HG03442 (cell line): ENCODE measurements around the gene OR10J5.
"Not testable (repeated sequence)": the region's sequence is repeated elsewhere in the genome, so short reads cannot be mapped to it uniquely, and the experiment has no call there.

Experiments used
- ATAC-seq: cut with Tn5 transposase; IDR thresholded peaks from one replicate; pipeline ENCODE4 v1.9.1; 2021; ENCODE audit warnings: mild to moderate bottlenecking, moderate library complexity; ENCODE audit not compliant: unreplicated experiment

Gene OR10J5

GRCh38 chr1:159535907-159536306, at the start of gene OR10J5:
Gene OR10J5 (minus strand): TSS chr1:159536007. CDS start chr1:159536007, 0 bp downstream.
- ATAC-seq = no peak

DNA sequence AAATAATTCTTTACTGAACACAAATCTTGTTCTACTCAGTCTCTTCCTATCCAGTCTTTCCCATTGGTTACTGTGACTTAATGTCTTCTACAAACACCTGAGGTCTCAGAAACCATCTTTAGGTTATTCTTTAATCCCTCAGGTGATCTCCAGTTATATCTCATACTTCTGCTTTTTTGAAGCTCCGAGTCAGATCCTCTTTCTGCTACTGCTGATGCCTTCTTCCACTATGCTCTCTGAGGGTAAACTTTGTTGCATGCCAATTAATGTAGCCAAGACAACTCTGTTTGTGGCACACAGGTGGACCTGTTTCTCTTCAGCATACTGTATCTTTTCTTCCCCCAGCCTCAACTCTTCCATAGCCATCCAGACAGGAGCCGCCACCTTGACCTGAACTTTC, 48.7 kb upstream of the OR10J5 start:
- no peak for ATAC-seq

DNA sequence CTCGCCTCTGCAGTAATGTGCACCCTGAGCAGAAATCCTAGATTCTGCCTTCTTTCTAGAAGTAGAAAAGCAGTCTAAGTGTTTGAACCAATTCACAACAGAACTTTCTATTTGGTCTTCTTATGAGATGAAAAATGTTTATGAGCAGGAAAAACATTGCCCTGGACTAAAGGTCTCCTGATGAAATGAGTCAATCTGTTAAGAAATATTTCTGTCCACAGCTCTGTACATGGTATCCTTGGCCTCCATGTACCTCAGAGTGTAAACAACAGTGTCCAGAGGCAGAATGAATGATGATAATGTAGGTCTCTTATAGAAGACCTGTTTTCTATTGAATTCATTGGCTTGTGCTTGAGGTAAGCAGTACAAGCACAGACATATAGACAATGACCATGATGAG, 45.6 kb upstream of the OR10J5 start:
- no peak for ATAC-seq

DNA sequence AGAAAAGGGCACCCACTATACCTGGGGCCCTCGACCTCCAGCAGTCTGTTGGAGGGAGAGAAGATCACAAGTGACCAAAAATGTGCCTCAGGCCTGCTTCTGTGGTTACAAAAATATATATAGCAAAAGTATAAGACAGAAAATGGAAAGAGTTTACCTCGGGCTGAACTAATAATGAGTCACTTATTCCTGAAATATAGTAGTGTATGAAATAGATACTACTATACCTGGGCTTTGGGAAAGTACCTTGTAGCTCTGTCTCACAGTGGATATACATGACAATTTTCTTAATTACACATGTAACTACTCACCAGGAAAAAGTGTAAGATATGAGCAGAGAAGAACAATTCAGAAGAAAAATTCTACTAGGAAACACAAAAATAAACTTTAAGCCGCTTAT, 44.5 kb upstream of the OR10J5 start:
- ATAC-seq = peak; percentile 56

- ATAC-seq = no peak
These were observed 41.6 kb upstream of the OR10J5 start for GRCh38 chr1:159577446-159577845.

GRCh38 chr1:159562680-159563079, 26.9 kb upstream of the OR10J5 start:
- no peak for ATAC-seq

GRCh38 chr1:159561497-159561896, 25.7 kb upstream of the OR10J5 start:
- no peak for ATAC-seq

DNA sequence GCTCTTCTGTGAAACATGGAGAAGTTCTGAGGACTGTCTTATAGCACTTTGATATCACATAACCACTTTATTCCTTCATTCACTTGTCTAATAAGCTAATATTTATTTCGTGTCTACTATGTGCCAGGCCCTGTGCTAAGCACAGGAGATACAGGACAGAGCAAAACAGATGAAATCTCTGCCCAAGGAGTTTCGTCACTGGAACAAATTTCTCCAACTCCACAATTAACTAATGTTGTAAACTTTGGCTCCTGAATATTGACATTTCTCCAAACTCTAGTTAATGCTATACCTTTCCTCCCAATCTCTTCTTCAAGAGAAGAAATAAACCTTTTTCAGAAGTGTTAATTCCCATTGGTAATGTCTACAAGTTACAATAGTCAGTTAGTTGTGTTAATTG, 24.8 kb upstream of the OR10J5 start:
- ATAC-seq = no peak

GRCh38 chr1:159556931-159557369, 21.1 kb upstream of the OR10J5 start:
- ATAC-seq = no peak

DNA sequence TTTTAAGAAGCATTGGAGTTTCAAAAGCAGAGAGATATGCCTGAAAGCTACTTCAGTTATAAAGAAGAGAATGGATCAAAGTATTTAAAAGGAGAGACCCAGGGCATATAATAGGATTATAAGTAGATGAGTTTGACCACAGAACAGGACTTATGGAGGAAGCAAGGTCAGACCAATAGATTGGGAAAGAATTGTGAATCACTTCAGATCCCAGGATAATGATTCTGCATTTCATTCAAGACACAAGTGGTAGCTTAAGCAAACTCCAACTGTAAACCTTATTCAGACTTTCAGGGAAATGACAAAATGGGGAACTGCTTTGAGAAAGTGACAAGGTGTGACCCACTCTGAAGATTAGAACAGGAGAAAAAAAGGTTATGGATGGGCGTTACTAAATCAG, 18.9 kb upstream of the OR10J5 start:
- ATAC-seq = no peak

DNA sequence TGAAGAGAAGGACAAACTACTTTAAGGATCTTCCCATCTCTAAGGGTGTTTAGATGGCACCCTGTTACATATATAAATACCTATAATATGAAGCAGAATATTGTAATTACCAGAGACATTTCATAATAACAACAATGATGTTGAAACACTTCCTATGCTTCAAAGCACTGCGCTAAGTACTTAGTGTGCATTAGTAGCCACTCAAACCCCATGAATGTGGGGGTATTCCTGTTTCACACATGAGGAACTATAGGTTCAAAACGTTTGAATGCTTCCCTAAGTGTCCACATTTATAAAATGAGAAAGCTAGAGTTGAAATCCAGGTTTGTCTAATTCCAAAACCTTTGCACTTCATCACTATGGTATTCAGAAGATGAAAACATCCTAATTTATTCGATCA, 18.5 kb upstream of the OR10J5 start:
- ATAC-seq = no peak

DNA sequence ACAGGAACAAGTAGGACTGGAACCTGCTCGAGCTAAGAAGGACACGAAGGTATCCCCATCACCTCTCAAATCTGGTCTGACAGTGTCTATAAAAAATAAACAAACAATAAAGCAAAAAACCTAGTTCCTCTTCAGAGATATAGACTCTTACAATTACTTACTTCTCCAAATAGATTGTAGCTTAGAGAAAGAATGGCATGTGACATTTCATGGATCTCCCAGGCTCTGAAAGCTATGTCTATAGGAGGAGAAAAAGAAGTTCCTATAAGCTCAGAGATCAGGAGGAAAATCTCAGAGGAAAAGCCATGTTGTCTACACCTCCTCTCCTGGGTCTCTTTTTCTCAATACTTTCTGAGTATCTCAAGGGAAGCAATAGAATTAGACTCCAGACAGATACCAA, 12.3 kb upstream of the OR10J5 start:
- no peak for ATAC-seq

DNA sequence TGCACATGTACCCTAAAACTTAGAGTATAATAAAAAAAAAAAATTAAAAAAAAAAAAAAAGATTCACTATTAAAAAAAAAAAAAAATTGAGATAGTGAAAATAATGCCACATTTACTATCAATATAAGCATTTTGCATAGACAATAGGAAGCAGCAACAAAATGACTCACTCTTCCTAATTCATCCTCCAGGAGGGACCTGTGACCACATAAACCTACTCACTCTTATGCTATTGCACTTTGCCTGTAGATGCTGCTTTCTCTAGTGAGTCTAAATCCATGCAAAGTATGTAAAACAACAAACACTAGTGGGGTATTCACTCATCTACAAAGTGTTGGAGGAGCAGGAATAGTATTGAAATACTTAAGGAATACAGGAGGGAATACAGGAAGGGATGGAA, 2.9 kb downstream of the OR10J5 start:
- ATAC-seq = no peak

DNA sequence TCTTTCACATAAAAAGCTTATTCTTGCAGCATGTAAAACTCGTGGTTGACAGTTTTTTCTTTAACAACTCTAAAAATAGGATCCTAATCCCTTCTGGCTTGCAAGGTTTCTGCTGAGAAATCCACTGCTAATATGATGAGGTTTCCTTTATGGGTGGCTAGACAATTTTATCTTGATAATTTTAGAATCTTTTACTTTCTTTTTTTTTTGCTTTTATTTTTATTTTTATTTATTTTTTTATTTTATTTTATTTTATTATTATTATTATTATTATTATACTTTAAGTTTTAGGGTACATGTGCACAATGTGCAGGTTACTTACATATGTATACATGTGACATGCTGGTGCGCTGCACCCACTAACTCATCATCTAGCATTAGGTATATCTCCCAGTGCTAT, 11.0 kb downstream of the OR10J5 start:
- not testable (repeated sequence) for ATAC-seq

DNA sequence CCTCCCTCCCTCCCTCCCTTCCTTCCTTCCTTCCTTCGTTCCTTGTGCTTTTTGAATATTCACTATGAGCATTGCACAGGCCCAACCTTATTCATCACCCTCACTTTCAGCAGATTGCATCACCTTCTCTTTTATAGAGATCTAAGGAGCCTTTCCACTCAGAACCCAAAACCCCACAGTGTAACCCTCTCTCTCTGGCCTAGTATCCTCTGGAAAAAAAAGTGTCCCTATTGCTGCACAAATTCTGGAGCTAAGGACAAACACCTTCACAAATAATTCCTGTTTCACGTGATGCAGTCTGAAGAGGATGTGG, 25.6 kb downstream of the OR10J5 start:
- ATAC-seq = no peak

- ATAC-seq = no peak
These were observed 26.2 kb downstream of the OR10J5 start for GRCh38 chr1:159509440-159510228.

GRCh38 chr1:159508951-159509350, 26.9 kb downstream of the OR10J5 start:
- no peak for ATAC-seq

GRCh38 chr1:159505676-159506075, 30.1 kb downstream of the OR10J5 start:
- ATAC-seq = no peak

- no peak for ATAC-seq
These were observed 34.7 kb downstream of the OR10J5 start for GRCh38 chr1:159501082-159501481.

DNA sequence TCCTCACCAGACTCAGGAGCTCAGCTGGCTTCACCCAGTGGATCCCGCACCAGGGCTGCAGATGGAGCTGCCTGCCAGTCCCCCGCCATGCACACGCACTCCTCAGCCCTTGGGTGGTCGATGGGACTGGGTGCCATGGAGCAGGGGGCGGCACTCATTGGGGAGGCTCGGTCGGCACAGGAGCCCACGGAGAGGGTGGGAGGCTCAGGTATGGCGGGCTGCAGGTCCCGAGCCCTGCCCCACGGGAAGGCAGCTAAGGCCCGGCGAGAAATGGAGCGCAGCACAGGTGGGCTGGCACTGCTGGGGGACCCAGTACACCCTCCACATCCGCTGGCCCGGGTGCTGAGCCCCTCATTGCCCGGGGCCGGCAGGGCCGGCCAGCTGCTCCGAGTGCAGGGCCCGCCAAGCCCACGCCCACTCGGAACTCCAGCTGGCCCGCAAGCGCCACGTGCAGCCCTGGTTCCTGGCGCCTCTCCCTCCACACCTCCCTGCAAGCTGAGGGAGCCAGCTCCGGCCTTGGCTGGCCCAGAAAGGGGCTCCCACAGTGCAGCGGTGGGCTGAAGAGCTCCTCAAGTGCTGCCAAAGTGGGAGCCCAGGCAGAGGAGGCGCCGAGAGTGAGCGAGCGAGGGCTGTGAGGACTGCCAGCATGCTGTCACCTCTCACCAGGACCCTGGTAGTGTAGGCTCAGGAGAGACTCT, 41.1 kb downstream of the OR10J5 start:
- not testable (repeated sequence) for ATAC-seq

DNA sequence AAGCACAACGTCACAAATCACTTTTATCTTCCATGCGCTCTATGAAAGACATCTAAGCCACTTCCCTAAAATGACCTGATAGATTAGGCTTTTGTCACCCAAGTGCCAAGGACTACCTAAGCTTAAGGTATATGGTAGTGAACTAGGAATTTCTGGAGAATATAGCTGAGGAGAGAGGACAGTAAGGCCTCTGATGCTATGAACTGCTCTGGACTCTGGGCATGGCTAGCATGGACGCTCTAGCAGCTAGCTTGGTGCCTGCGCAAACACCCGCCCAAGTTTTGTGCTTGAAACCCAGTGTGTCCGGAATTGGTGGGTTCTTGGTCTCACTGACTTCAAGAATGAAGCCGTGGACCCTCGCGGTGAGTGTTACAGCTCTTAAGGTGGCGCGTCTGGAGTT, 42.5 kb downstream of the OR10J5 start:
- no peak for ATAC-seq

- ATAC-seq = no peak
These were observed 43.1 kb downstream of the OR10J5 start for GRCh38 chr1:159492575-159493323.
